Stimulated activated CD4-positive, alpha-beta T cell treated with anti-CD3 and anti-CD28 coated beads, TNF-alpha, amount 100 ng/mL, for 4 hours (primary cell): Measurements from ENCODE around the gene SETDB1.
"Not testable (repeated sequence)": the region's sequence is repeated elsewhere in the genome, so short reads cannot be mapped to it uniquely, and the experiment has no call there.

ENCODE experiments used
- DNase-seq, 3 experiments: peaks; one replicate each; pipeline ENCODE4 v3.0.0-alpha.2; 2020; ENCODE audit warnings: low read depth in 3 of 3

SETDB1 gene

DNA sequence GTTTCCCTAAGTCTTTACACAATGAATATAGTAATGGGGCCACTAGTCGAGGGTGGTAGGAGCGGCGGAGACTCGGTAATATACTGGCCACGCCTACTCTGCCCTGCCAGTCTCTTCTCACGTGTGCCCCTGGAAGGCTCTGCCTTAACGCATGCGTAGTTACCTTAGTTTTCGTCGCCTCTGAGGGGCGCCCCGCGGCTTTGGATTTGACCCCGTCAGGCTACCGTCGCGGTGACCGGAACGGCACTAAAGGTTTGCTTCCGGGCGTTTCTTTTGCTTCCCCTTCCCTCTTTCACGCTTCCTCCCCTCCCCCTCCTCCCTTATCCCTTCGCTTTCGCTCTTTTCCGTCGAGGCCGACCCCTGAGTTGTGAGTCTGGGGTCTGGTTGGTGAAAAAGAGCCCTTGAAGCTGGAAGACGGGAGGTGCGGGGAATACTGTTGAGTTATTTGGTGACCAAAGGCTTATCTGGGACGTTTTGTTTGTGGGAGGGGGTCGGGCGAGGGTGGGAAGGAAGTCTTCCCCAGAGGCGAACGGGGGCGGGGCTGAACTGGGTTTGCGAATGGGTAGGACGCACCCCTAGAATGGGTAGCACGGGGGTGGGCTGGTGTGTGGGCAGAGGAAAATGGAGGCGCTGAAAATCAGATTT is at the start of gene SETDB1:
TSS of gene SETDB1 (plus strand) at position 267 of the 645 bp plus-strand sequence. CDS start 1,352 bp downstream, outside the sequence.
- peak; percentile 78 to 88 (median 84) for DNase-seq

DNA sequence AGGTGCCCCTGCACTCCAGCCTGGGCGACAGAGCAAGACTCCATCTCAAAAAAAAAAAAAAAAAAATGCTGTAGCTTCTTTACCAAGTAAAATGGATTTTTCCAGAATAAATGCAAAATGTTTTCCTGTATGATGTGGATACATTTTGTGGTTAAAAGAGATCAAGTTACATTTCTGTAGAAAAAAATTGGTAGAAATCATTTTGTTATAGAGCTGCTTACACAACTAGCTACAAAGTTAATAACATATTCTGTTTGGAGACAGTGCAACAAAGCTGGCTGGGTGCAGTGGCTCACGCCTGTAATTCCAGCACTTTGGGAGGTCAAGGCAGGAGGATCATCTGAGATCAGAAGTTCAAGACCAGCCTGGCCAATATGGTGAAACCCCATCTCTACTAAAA is 47.2 kb upstream of the SETDB1 start:
- DNase-seq, result not testable (repeated sequence)

DNA sequence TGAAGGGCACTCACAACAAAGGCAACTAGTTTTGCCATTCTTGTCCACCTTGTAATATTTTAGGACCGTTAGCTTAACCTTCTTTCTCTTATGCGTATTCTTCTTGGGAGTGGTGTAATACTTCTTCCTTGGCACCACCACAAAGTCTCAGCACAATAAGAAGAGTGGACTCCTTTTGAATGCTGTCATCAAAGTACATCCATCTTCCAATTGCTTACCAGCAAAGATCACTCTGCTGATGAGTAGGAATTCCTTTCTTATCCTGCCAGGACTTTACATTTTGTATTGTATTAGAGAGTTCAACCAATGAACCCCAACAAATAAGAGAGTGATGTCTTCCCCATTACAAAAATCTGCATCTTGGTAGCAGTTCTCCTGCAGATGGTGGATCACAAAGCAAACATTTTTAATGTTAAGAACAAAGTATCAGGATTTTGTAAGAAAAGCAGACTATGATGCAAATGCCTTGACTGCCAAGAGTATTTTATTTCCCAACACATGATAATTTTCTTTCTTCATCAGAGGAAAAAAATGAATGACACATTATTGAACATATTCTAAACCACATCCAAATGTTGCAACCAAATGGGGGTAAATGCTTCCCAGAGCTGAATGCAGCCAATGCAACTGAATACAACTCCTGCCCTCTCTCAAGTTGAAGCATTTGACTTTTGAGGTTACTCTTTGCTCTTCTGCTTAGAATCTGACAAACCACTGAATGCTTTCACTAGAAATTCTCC is 44.7 kb upstream of the SETDB1 start:
- DNase-seq, result no peak

DNA sequence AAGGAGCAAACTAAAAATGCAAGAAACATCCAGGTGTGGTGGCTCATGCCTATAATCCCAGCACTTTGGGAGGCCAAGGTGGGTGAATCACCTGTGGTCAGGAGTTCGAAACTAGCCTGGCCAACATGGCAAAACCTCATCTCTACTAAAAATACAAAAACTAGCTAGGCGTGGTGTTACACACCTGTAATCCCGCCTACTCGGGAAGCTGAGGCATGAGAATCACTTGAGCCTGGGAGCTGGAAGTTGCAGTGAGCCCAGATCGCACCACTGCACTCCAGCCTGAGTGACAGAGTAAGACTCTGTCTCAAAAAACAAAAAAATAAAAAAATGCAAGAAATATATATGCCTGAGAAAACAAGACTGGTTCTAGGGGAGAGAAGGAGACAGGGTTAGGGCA is 43.0 kb upstream of the SETDB1 start:
- not testable (repeated sequence) for DNase-seq

DNA sequence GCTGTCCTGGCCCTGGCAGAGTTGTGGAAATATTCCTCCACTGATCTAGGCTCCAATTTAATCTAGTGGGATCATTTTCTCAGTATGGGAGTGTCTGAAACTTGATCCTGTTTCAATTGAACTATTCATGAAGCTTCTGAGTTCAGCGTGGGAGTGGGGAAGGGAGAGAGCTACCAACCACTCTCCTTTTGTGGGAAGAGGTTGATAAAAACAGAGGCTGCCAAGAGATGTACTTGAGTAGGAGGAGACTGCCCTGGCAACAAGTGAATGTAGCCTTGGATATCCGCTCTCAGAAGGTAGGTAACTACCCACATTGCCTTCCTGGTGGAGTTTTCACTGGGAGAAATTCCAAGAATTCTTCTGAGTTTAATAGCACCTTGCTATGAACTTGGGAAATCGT is 39.1 kb upstream of the SETDB1 start, which contains the start of gene CTXND2:
TSS of gene CTXND2 (plus strand) at position 119 of the 400 bp plus-strand sequence. CDS start 25,179 bp downstream, outside the sequence.
- no peak for DNase-seq

DNA sequence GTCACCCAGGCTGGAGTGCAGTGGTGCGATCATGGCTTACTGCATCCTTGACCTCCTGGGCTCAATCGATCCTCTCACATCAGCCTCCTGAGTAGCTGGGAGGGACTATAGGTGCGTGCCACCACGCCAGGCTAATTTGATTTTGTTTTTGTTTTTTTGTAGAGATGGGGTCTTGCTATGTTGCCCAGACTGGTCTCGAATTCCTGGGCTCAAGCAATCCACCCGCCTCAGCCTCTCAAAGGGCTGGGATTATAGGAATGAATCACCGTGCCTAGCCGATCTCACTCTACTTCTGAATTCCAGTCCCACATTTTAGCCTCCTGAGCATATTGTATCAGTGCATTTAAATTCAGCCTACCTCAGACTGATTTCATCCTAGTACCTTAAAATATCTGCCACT is 37.4 kb upstream of the SETDB1 start:
- DNase-seq, result no peak

DNA sequence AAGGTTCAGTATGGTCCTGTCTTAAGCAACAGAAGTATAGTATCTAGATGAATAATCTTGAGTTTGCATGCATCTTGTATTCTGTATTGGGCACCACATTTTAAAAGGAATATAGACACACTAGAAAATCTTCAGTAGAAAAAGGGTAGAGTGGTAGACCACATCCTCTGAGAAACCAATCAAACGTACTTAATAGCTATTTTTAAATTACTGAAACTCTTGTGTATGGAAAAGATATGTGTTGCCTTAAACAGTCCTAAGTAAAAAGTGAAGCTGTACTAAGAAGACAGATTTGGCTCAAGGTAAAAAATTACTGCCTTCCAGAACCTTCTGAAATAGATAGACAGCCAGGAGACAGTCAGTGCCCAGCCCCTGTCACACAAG is 36.1 kb upstream of the SETDB1 start:
- no peak for DNase-seq

DNA sequence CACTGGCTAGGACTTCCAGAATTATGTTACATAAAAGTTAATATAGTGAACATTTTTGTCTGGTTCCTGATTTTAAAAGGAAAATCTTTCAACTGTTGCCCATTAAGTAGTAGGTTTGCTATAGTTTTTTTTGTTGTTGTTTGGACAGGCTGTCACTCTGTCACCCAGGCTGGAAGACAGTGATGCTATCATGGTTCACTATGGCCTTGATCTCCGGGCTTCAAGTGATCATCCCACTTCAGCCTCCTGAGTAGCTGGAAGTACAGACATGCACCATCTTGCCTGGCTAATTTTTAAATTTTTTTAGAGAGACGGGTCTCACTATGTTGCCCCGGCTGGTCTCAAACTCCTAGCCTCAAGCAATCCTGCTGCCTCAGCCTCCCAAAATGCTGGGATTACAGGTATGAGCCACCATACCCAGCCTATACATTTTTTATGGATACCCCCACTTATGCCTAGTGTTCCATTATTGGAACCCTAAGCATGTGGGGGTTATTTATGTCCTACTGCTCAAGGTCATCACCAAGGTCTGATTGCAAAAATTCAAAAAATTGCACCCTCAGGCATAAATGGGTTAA is 32.7 kb upstream of the SETDB1 start:
- no peak for DNase-seq

DNA sequence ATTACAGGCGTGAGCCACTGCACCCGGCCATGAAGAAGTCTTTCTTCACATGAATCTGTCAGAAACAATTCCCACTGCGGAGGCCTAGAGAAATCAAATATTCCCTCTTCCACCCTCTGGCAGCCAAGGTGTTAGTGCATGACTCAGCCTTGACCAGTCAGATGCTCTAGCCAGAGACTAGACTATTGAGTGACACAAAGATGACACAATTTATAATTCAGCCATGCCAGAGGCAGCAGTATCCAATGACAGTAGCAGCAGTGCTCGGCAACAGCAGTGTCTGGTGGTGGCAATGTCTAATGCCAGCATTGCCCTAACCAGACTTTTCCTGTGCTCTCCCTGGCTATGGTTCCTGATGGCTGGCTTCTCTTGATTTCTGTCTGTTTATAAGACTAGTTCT is 30.5 kb upstream of the SETDB1 start:
- no peak for DNase-seq

DNA sequence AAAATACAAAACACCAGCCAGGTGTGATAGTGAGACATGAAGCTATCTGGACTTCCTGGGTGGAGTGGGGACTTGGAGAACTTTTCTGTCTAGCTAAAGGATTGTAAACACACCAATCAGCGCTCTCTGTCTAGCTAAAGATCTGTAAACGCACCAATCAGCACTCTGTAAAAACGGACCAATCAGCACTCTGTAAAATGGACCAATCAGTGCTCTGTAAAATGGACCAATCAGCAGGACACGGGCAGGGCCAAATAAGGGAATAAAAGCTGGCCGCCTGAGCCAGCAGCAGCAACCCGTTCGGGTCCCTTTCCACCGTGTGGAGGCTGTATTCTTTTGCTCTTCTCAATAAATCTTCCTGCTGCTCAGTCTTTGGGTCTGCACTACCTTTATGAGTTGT is 26.4 kb upstream of the SETDB1 start:
- not testable (repeated sequence) for DNase-seq

DNA sequence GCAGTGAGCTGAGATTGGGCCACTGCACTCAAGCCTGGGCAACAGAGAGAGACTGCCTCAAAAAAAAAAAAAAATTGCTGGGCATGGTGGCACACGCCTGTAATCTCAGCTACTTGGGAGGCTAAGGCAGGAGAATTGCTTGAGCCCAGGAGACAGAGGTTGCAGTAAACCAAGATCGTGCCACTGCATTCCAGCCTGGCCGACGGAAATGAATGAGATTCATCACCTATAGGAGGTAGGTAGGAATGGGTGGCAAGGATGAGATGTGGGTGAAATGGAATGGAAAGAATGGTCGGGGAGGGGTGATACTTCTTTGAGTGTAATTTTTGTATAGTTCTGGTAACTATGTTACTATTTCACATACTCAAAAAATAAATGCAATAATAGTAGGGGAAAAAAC is 23.8 kb upstream of the SETDB1 start:
- no peak for DNase-seq

DNA sequence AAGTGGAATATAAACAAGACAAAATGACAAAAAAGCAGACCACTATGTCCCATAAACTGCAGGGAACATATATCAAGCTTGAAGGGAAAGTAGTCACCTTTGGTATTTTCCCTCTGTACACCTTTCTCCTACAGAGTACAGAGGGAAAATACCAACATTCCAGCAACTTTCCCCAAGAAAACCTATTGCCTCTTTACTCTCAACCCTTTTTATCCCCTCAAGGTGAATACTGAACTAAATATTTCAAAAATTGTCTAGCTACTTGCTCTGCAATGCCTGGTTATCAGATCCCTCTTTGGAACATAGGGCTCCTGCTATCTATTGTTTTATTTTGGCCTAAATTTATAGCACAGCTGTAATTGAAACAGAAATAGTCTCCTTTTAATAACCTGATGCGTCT is 23.4 kb upstream of the SETDB1 start:
- DNase-seq, result no peak

DNA sequence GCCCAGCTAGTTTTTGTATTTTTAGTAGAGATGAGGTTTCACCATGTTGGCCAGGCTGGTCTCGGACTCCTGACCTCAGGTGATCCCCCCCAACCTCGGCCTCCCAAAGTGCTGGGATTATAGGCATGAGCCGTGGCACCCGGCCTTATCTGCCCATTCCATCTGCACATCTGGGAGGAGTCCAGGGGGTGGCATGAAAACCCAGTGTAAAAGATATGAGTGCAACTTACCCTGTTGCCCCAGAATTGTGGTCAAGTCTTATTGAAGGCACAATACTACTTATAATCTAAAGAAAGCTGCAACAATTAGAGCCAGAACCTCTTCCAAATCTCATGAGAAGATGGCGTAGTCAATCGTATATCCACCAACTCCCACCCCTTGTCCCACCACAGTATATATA is 20.9 kb upstream of the SETDB1 start:
- DNase-seq, result no peak

DNA sequence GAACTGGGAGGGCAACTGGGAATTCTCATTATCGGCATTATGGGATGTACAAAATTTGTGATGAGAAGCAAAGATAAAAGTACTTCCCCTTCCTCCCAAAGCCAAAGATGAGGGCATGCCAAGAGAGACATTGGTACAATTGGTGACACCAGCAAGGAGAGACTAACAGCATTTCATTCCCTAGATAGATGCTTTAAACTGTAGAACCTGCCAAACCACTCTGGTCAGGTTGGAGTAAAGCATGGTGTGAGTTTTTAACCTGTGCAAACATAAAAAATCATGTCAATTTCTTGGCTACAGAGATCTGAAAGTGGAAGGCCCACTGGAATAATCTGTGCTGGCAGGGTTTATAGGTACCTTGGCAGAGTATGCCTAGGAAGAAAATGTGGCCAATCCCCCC is 19.8 kb upstream of the SETDB1 start:
- no peak for DNase-seq

DNA sequence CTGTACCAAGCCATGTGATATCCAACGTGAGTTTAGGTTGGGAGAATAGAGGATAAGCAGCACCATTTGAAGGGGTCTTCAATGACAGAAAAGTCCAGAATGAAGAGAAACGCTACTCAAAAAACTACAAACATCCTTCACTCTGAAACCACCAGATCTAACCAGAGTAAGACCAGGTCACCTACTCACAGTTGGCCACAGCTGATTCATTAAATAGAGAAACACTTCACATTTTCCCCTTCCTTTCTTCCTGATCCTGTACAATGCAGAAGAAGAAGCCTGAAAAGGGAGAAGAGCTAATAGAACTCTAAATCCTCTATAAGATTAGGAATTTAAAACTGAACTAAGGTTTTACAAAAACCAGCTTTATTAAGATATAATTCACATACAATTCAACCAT is 19.4 kb upstream of the SETDB1 start:
- DNase-seq, result no peak

DNA sequence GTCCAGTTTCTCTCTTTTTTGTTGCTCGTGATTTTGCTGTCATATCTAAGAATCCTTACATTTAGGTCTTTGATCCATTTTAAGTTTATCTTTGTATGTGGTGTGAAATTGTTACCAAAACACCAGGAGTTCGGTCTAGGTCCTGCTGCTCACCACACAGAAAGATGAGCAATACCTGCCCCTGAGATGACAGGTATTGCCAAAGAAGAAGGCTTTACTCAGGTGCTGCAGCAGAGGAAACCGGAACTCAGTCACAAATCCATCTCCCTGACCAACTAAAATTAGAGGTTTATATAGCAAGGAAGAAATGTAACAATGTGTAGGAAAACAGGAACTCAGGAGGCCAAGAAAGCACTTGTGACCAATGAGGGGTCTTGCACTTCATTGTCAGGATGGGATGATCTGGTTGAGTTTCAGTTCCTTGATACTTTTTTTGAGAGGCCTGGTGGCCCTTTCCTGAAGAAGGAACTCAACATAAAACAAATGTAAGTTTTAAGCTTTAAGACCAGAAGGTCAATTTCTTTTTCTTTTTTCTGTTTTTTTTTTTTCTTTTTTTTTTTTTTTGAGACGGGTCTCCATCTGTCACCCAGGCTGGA is 16.5 kb upstream of the SETDB1 start:
- DNase-seq, result no peak

DNA sequence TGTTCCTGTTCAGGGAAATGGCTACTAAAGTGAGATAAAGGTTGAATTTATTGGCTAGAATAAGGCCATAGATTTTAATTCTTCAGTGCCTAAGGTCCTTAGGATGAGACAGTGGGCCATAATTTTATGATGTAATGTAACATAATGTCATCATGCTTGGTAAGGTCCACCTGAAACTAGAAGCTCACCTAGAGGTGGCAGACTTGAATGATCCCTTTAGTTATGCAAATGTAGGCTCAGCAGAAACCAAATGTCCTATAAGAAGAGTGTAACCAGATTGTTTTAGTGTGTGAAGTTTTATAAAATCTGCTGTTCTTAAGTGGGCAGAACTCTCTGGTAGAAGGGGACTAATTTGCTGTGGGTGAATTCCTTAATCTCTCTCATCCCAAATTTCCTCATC is 13.5 kb upstream of the SETDB1 start:
- DNase-seq, result no peak

DNA sequence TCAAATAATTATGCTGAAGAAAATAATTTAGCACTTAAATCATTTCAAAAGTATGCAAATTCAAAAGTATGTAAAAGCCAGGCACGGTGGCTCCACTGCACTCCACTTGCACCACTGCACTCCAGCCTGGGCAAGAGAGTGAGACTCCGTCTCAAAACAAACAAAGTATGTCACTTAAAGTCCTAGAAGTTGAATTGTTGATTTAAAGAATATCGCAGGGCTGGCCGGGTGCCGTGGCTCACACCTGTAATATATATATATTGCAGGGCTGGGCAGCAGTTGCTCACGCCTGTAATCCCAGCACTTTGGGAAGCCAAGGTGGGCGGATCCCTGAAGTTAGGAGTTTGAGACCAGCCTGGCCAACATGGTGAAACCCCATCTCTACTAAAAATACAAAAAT is 8.8 kb upstream of the SETDB1 start:
- DNase-seq, result no peak

DNA sequence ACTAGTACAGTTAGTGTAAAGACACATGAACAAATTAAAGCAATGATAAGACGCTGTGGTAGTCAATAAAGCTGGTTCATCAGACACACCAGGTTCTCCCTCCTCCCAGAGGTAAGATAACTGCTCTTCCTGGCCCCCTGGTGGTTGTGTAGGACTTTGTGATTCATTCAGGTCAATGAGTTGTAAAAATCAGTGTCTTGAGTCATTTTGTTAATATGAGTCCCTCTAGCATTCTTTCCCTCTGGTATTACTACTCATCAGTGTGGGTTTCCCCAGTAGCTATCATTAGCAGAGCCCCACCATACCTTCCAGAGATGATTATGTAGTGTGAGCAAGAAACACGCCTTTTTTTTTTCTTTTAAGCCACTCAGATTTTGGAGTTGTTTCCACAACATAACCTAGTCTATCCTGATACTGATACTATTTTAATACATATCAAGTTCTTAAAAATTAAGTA is 3.6 kb upstream of the SETDB1 start:
- DNase-seq, result peak; percentile 38 to 74 (median 66)

DNA sequence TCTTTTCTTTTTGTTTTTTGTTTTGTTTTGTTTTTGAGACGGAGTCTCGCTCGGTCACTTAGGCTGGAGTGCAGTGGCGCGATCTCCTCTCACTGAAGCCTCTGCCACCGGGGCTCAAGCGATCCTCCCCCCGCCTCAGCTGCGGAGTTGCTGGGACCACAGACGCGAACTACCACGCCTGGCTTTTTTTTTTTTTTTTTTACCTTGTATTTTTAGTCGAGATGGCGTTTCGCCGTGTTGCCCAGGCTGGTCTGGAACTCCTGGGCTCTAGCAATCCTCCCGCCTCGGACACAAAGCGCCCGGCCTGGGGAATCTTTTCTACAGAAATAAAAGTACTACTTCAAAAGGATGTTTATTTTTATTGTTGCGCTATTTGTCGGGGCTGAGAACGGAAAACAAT is 1.1 kb upstream of the SETDB1 start:
- DNase-seq, result no peak

DNA sequence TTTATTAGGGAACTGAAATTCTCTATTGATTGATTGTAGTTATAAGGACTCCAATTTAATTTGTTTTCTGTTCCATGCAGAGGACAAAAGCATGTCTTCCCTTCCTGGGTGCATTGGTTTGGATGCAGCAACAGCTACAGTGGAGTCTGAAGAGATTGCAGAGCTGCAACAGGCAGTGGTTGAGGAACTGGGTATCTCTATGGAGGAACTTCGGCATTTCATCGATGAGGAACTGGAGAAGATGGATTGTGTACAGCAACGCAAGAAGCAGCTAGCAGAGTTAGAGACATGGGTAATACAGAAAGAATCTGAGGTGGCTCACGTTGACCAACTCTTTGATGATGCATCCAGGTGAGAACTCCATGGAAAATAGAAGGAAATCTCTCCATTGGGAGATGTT is 1.5 kb downstream of the SETDB1 start:
- DNase-seq, result no peak

DNA sequence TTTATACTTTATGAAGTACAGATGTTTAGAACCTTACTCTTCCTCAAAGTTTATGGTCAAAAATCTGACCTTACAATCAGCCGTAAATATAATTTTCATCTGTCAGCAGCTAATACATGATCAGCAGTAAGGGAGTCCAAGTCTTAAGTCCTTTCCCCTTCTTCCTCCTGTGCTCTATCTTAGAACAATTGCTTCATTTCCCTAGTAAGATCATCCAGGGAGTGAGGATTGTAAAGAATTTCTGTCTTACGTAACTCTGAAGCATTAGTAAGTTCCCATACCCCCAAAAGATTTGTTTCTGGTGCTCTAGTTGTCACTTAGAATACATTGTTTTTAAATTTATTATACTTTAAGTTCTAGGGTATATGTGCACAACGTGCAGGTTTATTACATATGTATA is 2.1 kb downstream of the SETDB1 start:
- no peak for DNase-seq

DNA sequence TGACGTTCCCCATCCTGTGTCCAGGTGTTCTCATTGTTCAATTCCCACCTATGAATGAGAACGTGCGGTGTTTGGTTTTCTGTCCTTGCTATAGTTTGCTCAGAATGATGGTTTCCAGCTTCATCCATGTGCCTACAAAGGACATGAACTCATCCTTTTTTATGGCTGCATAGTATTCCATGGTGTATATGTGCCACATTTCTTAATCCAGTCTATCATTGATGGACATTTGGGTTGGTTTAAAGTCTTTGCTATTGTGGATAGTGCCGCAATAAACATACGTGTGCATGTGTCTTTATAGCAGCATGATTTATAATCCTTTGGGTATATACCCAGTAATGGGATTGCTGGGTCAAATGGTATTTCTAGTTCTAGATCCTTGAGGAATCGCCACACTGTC is 2.6 kb downstream of the SETDB1 start:
- not testable (repeated sequence) for DNase-seq
